HG03196 (cell line): Measurements from ENCODE around the gene CYB561D2.
"Not testable (repeated sequence)": the region's sequence is repeated elsewhere in the genome, so short reads cannot be mapped to it uniquely, and the experiment has no call there.

Source experiments
- ATAC-seq: cut with Tn5 transposase; IDR thresholded peaks from one replicate; pipeline ENCODE4 v1.9.1; 2021; ENCODE audit not compliant: unreplicated experiment

CYB561D2 gene

GRCh38 chr3:50350527-50351322 is at the start of gene CYB561D2, which contains the start of gene NPRL2:
TSS of gene CYB561D2 (plus strand) at chr3:50350862. CDS start at chr3:50351434, 572 bp downstream.
TSS of gene NPRL2 (minus strand) at chr3:50350775. CDS start at chr3:50350652, 123 bp downstream.
- peak; percentile 75 for ATAC-seq

GRCh38 chr3:50302095-50303012 is 48.3 kb upstream of the CYB561D2 start:
- no peak for ATAC-seq

- no peak for ATAC-seq
Observed at GRCh38 chr3:50303013-50303815, 47.4 kb upstream of the CYB561D2 start, which contains the start of gene HYAL1. TSS of gene HYAL1 (minus strand) at chr3:50303574. CDS start at chr3:50302956, 618 bp downstream.

GRCh38 chr3:50304601-50305000 is 46.1 kb upstream of the CYB561D2 start:
- no peak for ATAC-seq

GRCh38 chr3:50312041-50312440 is 38.6 kb upstream of the CYB561D2 start:
- ATAC-seq = not testable (repeated sequence)

GRCh38 chr3:50314342-50314741 is 36.3 kb upstream of the CYB561D2 start:
- ATAC-seq = no peak

- no peak for ATAC-seq
Observed at GRCh38 chr3:50314816-50315215, 35.8 kb upstream of the CYB561D2 start.

GRCh38 chr3:50316657-50317242 is 33.9 kb upstream of the CYB561D2 start:
- no peak for ATAC-seq

- no peak for ATAC-seq
Observed at GRCh38 chr3:50317300-50317699, 33.4 kb upstream of the CYB561D2 start.

GRCh38 chr3:50318163-50318562 is 32.5 kb upstream of the CYB561D2 start:
- ATAC-seq = no peak

GRCh38 chr3:50318615-50319014 is 32.0 kb upstream of the CYB561D2 start:
- no peak for ATAC-seq

GRCh38 chr3:50319181-50319893 is 31.3 kb upstream of the CYB561D2 start:
- no peak for ATAC-seq

GRCh38 chr3:50319894-50320625 is 30.6 kb upstream of the CYB561D2 start:
- ATAC-seq = no peak

GRCh38 chr3:50320853-50321335 is 29.8 kb upstream of the CYB561D2 start:
- ATAC-seq = peak; percentile 40

GRCh38 chr3:50321336-50322114 is 29.1 kb upstream of the CYB561D2 start:
- peak; percentile 72 for ATAC-seq

GRCh38 chr3:50322115-50322385 is 28.6 kb upstream of the CYB561D2 start:
- ATAC-seq = no peak

GRCh38 chr3:50322386-50323091 is 28.1 kb upstream of the CYB561D2 start, which contains the start of gene HYAL2:
TSS of gene HYAL2 (minus strand) at chr3:50322745. CDS start at chr3:50320489, 2,256 bp downstream.
- ATAC-seq = no peak
